Chondrocyte (in vitro differentiated cells): ENCODE results near the gene ATOH7. TPM values are rescaled to one million over a fixed set of nuclear protein-coding genes. Genes with fewer than 3 reads are reported as not detected.
"Not testable (repeated sequence)": the region's sequence is repeated elsewhere in the genome, so short reads cannot be mapped to it uniquely, and the experiment has no call there.

Experiments used
- DNase-seq: peaks from one replicate; pipeline ENCODE4 v3.0.0; 2021; ENCODE audit warnings: mixed read lengths, low spot score
- H3K27ac Mint-ChIP-seq: one replicate; pipeline ENCODE4 v1.8.0; 2021; ENCODE audit warnings: mild to moderate bottlenecking, moderate library complexity, mixed read lengths; ENCODE audit not compliant: unreplicated experiment
- H3K27me3 Mint-ChIP-seq: 2 replicates; pipeline ENCODE4 v1.8.0; 2021; ENCODE audit warnings: low read depth, mixed read lengths
- H3K36me3 Mint-ChIP-seq: 2 replicates; pipeline ENCODE4 v1.8.0; 2021; ENCODE audit warnings: low read depth, mixed read lengths
- H3K4me1 Mint-ChIP-seq: 2 replicates; pipeline ENCODE4 v1.8.0; 2021; ENCODE audit warnings: low read depth, mild to moderate bottlenecking, mixed read lengths
- H3K4me3 Mint-ChIP-seq: one replicate; pipeline ENCODE4 v1.8.0; 2021; ENCODE audit warnings: mild to moderate bottlenecking, moderate library complexity, mixed read lengths; ENCODE audit not compliant: unreplicated experiment
- H3K9me3 Mint-ChIP-seq: 2 replicates; pipeline ENCODE4 v1.8.0; 2021; ENCODE audit warnings: low read depth, mixed read lengths
- long read RNA-seq: library from polyadenylated mRNA; stranded (forward); transcript quantifications from one replicate; pipeline ENCODE4 v2.0.0, GENCODE V29; 2021
- total RNA-seq: library from RNA; stranded (reverse); gene quantifications from 3 replicates; pipeline ENCODE4 v1.2.1, GENCODE V29; 2021
- TF ChIP-seq, protein P1 (sequence below): fragments of 200-600 bp; sonication (generic); IDR thresholded peaks from 2 replicates; pipeline ENCODE4 v1.5.0; 2021; ENCODE audit warnings: antibody characterized with exemption, mild to moderate bottlenecking, moderate library complexity

ATOH7 gene
- total RNA-seq, result not detected in 3 replicates
- long read RNA-seq, result 0 reads

DNA sequence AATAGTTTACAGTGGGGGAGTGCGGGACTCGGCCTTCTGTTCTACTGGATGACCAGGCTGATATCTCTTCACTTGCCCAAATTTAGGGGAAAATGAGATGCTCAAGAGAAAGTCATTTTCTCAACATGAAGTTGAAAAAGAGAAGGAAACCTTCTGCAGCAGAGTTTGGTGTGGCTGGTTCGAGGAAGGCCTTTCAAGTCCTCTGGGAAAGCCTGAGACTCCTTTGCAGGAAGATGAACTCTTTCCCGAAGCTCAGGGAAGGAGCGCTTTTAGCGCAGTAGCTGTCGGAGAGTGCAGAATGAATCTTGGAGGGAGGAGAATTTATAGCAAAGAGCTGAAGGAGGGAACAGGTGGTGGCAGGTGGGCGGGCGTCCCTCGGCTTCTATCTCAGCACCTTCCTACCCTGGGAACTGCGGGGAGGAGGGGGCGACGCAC lies at the start of gene ATOH7:
TSS of gene ATOH7 (minus strand) at position 297 of the 435 bp plus-strand sequence. CDS start 436 bp downstream, outside the sequence.
- peak within 1 kb of the TSS; percentile 65 for H3K27ac Mint-ChIP-seq

DNA sequence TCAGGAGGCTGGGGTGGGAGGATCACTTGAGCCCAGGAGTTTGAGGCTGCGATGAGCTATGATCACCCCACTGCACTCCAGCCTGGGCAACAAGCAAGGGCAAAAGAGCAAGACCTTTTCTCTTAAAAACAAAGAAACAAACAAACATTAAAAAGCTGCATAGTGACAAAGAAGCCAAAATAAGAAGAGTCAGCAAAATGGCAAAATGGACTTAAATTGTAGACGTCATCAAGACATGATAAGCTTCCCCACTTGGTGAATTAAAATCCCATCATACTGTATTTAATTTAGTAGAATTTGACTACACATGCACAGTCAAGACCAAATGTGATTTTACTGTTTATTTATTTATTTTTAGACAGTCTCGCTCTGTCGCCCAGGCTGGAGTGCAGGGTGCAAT lies 48.8 kb upstream of the ATOH7 start:
- Mint-ChIP-seq H3K27me3 (no peaks in the 10 kb centered on the region), H3K4me1 (peaks cover 17% of the 10 kb centered on the region), H3K4me3 (no peak overlapping the region), H3K9me3 (peaks cover 6% of the 10 kb centered on the region), H3K36me3 (no peaks in the 10 kb centered on the region), H3K27ac (no peak overlapping the region)
- DNase-seq, result no peak
- TF ChIP-seq, protein P1, sequence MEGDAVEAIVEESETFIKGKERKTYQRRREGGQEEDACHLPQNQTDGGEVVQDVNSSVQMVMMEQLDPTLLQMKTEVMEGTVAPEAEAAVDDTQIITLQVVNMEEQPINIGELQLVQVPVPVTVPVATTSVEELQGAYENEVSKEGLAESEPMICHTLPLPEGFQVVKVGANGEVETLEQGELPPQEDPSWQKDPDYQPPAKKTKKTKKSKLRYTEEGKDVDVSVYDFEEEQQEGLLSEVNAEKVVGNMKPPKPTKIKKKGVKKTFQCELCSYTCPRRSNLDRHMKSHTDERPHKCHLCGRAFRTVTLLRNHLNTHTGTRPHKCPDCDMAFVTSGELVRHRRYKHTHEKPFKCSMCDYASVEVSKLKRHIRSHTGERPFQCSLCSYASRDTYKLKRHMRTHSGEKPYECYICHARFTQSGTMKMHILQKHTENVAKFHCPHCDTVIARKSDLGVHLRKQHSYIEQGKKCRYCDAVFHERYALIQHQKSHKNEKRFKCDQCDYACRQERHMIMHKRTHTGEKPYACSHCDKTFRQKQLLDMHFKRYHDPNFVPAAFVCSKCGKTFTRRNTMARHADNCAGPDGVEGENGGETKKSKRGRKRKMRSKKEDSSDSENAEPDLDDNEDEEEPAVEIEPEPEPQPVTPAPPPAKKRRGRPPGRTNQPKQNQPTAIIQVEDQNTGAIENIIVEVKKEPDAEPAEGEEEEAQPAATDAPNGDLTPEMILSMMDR, result no peak

More for the DNA sequence above, at the start of gene ATOH7:
- Mint-ChIP-seq H3K4me3 (peak within 1 kb of the TSS; percentile 85), H3K9me3 (no peaks in the 10 kb centered on the region), H3K36me3 (no peaks in the 10 kb centered on the region), H3K27me3 (peaks cover 20% of the 10 kb centered on the region), H3K4me1 (peaks cover 10% of the 10 kb centered on the region)
- DNase-seq, result no peak
- TF ChIP-seq, protein P1, result no peak

DNA sequence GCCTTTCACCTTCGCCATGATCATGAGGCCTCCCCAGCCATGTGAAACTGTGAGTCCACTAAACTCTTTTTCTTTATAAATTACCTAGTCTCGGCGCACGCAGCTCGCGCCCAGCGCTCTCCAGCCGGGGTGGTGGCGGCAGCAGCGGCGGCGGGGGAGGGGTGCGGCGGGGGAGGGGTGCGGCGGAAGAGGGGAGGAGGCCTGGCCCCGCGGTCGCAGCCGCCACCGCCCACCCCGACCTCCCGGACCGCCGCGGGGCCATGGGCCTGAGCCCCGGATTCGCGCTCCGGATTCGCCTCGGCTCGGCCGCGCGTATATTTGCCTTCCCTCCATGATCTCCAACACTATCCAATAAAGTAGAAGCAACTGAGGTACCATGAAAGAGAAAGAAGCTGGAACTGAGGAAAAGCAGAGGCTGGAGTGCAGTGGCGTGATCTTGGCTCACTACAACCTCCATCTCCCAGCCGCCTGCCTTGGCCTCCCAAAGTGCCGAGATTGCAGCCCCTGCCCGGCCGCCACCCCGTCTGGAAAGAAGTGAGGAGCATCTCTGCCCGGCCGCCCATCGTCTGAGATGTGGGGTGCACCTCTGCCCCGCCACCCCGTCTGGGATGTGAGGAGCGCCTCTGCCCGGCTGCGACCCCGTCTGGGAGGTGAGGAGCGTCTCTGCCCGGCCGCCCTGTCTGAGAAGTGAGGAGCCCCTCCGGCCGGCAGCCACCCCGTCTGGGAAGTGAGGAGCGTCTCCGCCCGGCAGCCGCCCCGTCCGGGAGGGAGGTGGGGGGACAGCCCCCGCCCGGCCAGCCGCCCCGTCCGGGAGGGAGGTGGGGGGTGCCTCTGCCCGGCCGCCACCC lies 47.2 kb upstream of the ATOH7 start:
- not testable (repeated sequence) for H3K9me3 Mint-ChIP-seq, H3K4me3 Mint-ChIP-seq, H3K36me3 Mint-ChIP-seq, H3K4me1 Mint-ChIP-seq, DNase-seq, H3K27me3 Mint-ChIP-seq, H3K27ac Mint-ChIP-seq

DNA sequence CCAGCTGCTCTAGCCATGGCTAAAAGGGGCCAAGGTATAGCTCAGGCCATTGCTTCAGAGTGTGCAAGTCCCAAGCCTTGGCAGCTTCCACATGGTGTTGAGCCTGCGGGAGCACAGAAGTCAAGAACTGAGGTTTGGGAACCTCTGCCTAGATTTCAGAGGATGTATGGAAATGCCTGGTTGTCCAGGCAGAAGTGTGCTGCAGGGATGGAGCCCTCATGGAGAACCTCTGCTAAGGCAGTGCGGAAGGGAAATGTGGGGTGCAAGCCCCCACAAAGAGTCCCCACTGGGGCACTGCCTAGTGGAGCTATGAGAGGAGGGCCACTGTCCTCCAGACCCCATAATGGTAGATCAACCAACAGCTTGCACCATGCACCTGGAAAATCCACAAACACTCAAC lies 45.9 kb upstream of the ATOH7 start:
- H3K27me3 Mint-ChIP-seq, DNase-seq, H3K36me3 Mint-ChIP-seq, H3K4me1 Mint-ChIP-seq, H3K27ac Mint-ChIP-seq, H3K9me3 Mint-ChIP-seq, H3K4me3 Mint-ChIP-seq: not testable (repeated sequence)

DNA sequence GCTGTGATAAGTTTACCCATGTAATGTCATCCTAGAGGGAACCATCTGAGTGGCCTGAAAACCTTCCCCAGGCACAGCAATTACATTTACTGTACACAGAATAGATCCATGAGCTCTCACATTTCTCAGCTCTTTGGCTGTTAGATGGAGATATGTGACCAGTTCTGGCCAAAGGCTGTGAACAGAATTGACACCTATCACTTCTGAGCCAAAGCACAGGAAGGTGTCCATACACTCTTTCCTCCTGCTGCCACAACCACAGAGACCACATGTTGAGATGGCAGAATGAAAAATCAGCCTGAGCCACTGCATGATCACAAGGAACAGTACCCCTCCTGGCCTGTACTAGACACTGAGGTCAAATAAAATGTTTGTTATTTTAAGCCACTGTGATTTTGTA lies 44.3 kb upstream of the ATOH7 start:
- H3K27me3 Mint-ChIP-seq, result no peaks in the 10 kb centered on the region

DNA sequence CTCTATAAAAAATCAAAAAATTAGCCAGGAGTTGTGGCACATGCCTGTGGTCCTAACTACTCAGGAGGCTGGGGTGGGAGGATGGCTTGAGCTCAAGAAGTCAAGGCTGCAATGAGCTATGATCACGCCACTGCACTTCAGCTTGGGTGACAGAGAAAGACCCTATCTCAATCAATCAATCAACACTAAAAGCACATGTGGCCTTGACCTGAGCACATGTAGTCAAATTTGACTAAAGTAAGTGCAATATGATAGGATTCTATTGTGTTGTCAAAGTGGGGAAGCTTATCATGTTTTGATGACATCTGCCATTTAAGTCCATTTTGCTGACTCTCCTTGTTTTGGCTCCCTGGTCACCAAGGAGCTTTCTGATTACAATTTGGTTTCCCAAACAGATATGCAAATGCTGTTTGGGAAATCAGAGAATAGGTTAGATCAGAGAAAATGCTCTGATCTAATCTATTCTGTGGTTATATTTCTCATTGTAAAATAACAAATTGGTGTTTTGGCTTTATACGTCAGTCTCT lies 43.8 kb upstream of the ATOH7 start:
- Mint-ChIP-seq H3K27ac (no peak overlapping the region), H3K36me3 (no peaks in the 10 kb centered on the region), H3K4me3 (no peak overlapping the region), H3K9me3 (peaks cover 6% of the 10 kb centered on the region), H3K27me3 (no peaks in the 10 kb centered on the region), H3K4me1 (no peaks in the 10 kb centered on the region)
- DNase-seq, result no peak
- TF ChIP-seq, protein P1, result no peak

More for the DNA sequence above, 44.3 kb upstream of the ATOH7 start:
- Mint-ChIP-seq H3K36me3 (no peaks in the 10 kb centered on the region), H3K4me3 (no peak overlapping the region), H3K4me1 (no peaks in the 10 kb centered on the region), H3K9me3 (peaks cover 6% of the 10 kb centered on the region), H3K27ac (no peak overlapping the region)
- TF ChIP-seq, protein P1, result no peak
- DNase-seq, result no peak
